ENCODE data around the gene GXYLT2. TPM values are rescaled to one million over a fixed set of nuclear protein-coding genes. Genes with fewer than 3 reads are reported as not detected.
A peak's percentile ranks its signal among the peaks of the same experiment; 100 is the strongest.

GXYLT2 gene, protein sequence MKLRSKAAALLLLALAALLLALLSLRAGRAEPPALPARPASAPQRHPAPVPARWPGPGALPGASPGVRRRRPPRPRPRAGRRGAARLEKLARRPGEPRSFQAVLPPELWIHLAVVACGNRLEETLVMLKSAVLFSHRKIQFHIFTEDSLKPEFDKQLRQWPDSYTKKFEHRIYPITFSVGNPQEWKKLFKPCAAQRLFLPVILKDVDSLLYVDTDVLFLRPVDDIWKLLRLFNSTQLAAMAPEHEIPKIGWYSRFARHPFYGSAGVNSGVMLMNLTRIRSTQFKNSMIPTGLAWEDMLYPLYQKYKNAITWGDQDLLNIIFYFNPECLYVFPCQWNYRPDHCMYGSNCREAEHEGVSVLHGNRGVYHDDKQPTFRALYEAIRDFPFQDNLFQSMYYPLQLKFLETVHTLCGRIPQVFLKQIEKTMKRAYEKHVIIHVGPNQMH
- 0.08 TPM in 1 of 2 replicates, not detected in the other for total RNA-seq

DNA sequence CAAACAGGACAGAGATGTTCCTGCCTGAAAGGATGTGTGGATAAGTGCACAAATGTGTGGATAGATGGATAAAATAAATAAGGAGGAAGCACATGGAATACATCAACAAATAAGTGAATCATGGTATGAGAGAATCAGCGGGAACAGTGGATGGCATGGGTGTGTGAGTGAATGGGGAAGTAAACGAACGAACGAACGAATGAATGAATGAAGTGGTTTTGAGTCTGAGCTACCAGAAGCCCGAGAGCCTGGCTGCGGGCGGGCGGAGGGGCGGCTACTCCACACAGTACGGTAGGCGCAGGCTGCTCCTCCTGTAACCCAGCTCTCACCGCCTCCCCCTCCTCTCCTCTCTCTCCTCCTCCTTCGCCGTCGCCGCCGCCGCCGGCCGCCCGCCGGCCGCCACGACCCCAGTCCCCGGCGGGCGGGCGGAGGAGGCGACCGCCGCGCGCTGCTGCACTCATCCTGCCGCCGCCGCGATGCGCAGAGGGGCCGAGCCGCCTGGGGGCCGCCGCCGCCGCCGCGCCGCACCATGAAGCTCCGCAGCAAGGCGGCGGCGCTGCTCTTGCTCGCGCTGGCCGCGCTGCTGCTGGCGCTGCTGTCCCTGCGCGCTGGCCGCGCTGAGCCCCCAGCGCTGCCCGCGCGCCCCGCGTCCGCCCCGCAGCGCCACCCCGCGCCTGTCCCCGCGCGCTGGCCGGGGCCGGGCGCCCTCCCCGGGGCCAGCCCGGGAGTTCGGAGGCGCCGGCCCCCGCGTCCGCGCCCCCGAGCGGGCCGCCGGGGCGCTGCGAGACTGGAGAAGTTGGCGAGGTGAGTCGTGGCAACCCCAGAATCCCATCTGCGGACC is at the start of gene GXYLT2:
Gene GXYLT2 (plus strand): TSS at position 342 of the 841 bp plus-strand sequence. CDS start 188 bp downstream, at position 530.
- peaks cover 10% of the 10 kb centered on the region for H3K4me1 Mint-ChIP-seq (ENCODE audit: low read depth)

DNA sequence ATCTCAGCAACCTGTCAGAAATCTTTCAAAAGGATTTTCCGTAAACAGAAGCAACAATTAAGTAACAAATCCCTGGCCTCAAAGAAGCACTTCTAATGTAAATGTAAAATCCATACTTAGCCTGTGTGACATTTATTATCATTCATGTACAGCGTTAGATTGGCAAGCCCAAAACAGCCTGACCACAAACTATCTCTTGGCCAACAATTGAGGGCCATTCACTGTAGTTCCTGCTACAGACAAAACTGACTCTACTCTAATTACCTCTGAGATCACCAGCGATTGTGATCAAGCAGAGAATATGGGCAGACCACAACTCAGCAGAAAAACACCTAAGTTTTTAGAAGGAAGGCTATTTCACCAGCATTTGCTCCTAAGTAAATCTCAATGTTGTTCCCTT is 48.8 kb upstream of the GXYLT2 start:
- H3K27ac Mint-ChIP-seq, result no peak overlapping the region
- no peaks in the 10 kb centered on the region for H3K27me3 Mint-ChIP-seq (ENCODE audit: insufficient read depth)
- H3K36me3 Mint-ChIP-seq (ENCODE audit: low read depth), result peaks cover 45% of the 10 kb centered on the region

More for the DNA sequence above, at the start of gene GXYLT2:
- peak within 1 kb of the TSS; percentile 81 for H3K4me3 Mint-ChIP-seq
- peaks cover 62% of the 10 kb centered on the region for H3K27me3 Mint-ChIP-seq (ENCODE audit: insufficient read depth)
- peaks cover 5% of the 10 kb centered on the region for H3K9me3 Mint-ChIP-seq
- H3K27ac Mint-ChIP-seq, result no peak within 1 kb of the TSS
- peak; percentile 11 for DNase-seq (ENCODE audit: low spot score)
- H3K36me3 Mint-ChIP-seq (ENCODE audit: low read depth), result no peaks in the 10 kb centered on the region
- intact Hi-C loops (cut with micrococcal nuclease), result loop anchor here (2.0 kb wide), 1 partner anchor 39 kb away; the partner anchor contains the start of gene SHQ1

DNA sequence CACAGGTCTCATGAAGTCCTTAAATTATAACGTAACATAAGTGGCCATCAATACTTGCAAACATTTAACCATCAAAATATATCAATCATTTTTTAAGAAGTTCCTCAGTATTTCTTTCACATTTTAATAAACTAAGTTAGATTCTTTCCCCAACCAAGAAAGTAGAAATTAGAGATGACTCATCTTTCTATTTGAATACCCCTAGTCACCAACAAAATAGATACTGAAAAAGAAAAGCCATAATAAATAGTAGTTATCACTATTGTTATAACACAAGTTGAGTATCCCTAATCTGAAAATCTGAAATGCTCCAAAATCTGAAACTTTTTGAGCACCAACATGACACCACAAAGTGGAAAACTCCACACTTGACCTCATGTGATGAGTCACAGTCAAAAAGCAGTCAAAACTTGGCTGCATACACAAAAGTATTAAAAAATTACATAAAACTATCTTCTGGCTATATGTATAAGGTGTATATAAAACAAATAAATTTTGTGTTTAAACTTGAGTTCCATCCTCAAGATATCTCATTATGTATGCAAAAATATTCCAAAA is 43.3 kb upstream of the GXYLT2 start:
- H3K27ac Mint-ChIP-seq, result peak overlapping the region; percentile 66
- DNase-seq (ENCODE audit: low spot score), result no peak
- no peaks in the 10 kb centered on the region for H3K9me3 Mint-ChIP-seq
- no peak overlapping the region for H3K4me3 Mint-ChIP-seq
- peaks cover 34% of the 10 kb centered on the region for H3K36me3 Mint-ChIP-seq (ENCODE audit: low read depth)
- intact Hi-C loops (cut with micrococcal nuclease), result loop anchor here (1.0 to 10.0 kb wide), 2 partner anchors 866 to 1780 kb away; no protein-coding TSS in a partner anchor
- peaks cover 59% of the 10 kb centered on the region for H3K4me1 Mint-ChIP-seq (ENCODE audit: low read depth)
- peaks cover 3% of the 10 kb centered on the region for H3K27me3 Mint-ChIP-seq (ENCODE audit: insufficient read depth)

More for the DNA sequence above, 48.8 kb upstream of the GXYLT2 start:
- intact Hi-C loops (cut with micrococcal nuclease), result no loop called here
- Mint-ChIP-seq H3K4me3 (no peak overlapping the region), H3K9me3 (no peaks in the 10 kb centered on the region), H3K4me1 (ENCODE audit: low read depth) (peaks cover 10% of the 10 kb centered on the region)
- DNase-seq (ENCODE audit: low spot score), result no peak

DNA sequence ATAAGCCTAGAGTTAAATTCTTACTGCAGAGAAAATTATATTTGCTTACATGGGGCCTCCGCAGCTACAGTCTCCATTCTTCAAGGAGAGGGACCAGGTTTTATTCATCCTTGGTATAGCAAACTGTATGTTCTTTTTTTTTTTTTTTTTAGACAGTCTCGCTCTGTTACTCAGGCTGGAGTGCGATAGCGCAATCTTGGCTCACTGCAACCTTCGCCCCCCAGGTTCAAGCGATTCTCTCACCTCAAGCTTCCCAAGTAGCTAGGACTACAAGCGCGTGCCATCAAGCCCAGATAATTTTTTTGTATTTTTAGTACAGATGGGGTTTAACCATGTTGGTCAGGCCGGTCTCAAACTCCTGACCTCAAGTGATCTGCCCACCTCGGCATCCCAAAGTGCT is 41.7 kb upstream of the GXYLT2 start:
- H3K9me3 Mint-ChIP-seq, result no peaks in the 10 kb centered on the region
- peaks cover 4% of the 10 kb centered on the region for H3K27me3 Mint-ChIP-seq (ENCODE audit: insufficient read depth)
- no peak for DNase-seq (ENCODE audit: low spot score)
- H3K4me3 Mint-ChIP-seq, result peak overlapping the region; percentile 99
- H3K27ac Mint-ChIP-seq, result no peak overlapping the region
- intact Hi-C loops (cut with micrococcal nuclease), result loop anchor here (2.0 to 10.0 kb wide), 2 partner anchors 23 to 1781 kb away; no protein-coding TSS in a partner anchor
- H3K36me3 Mint-ChIP-seq (ENCODE audit: low read depth), result peaks cover 27% of the 10 kb centered on the region
- peaks cover 62% of the 10 kb centered on the region for H3K4me1 Mint-ChIP-seq (ENCODE audit: low read depth)

DNA sequence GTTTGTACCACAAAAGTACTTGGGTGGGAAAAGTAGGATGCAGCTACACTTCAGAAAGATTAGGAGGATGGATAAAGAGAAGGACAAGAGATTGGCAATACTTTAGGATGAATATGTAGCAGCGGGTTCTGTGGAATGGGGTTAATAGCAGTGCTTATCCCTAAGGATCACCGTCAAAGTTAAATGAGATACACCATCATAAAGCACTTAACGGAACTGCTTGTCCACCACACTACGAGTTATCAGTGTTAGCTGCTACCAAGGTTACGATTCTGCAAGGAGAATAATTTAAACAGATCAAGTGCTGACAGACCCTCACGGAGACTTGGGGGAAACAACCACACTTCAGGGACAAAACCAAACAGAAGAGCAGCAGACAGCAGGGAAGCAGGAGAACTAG is 40.6 kb upstream of the GXYLT2 start:
- Mint-ChIP-seq H3K4me3 (peak overlapping the region; percentile 99), H3K27ac (peak overlapping the region; percentile 88), H3K27me3 (ENCODE audit: insufficient read depth) (peaks cover 9% of the 10 kb centered on the region), H3K36me3 (ENCODE audit: low read depth) (peaks cover 18% of the 10 kb centered on the region), H3K4me1 (ENCODE audit: low read depth) (peaks cover 62% of the 10 kb centered on the region), H3K9me3 (no peaks in the 10 kb centered on the region)
- DNase-seq (ENCODE audit: low spot score), result no peak
- intact Hi-C loops (cut with micrococcal nuclease), result loop anchor here (2.0 to 10.0 kb wide), 2 partner anchors 24 to 1782 kb away; no protein-coding TSS in a partner anchor

DNA sequence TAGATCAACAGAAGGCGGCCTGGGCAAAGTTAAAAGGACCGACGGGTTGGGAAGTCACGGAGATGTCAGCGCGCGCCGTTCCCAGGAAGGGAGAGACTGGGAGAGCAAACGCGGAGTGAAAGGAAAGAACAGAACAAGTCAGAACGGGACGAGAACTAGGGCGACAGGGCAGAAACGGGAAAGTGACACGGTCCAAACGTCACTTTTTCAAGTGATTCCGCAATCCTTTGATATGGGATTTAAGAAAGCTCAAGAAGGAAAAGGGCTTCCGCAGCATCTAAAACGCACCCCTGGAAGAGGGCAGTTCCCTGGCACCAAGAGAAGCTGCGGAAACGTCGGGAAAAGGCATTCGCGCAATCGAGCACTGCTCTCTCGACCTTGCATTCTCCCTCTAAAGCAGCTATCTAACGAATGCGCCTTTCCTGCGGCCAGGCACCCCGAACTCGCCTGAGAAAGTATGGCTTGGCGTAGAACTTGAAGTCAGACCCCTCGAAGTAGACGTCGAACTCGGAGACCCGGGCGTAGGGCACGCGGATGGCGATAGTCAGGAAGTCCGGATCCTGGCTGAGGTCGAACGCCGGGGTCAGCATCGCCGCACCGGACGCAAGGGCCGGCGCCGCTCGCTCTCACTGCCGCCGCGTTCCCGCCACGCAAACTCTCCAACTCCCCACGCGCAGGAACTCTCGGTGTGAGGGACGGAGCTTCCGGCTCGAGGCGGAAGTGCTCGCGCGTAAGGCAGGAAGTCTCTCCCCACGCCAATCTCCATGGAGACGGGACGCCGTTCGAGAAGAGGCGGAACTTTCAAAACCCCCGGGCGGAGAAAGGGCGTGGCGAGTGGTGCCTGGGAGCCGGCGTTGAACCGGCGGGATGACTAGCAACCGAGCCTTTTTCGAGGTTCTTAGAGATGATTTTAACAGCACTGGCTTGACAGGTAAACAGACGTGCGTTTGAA is 39.8 kb upstream of the GXYLT2 start, which contains the start of gene SHQ1:
Gene SHQ1 (minus strand): TSS at position 695 of the 952 bp plus-strand sequence. CDS start 105 bp downstream, at position 590.
- peak; percentile 92 for DNase-seq (ENCODE audit: low spot score)
- intact Hi-C loops (cut with micrococcal nuclease), result loop anchor here (1.0 to 10.0 kb wide), 9 partner anchors 25 to 1783 kb away; partner anchors contain the start of genes GXYLT2 and PPP4R2
- Mint-ChIP-seq H3K4me1 (ENCODE audit: low read depth) (peaks cover 62% of the 10 kb centered on the region), H3K27me3 (ENCODE audit: insufficient read depth) (peaks cover 9% of the 10 kb centered on the region), H3K4me3 (peak within 1 kb of the TSS; percentile 99), H3K9me3 (no peaks in the 10 kb centered on the region), H3K27ac (peak within 1 kb of the TSS; percentile 88), H3K36me3 (ENCODE audit: low read depth) (peaks cover 18% of the 10 kb centered on the region)

DNA sequence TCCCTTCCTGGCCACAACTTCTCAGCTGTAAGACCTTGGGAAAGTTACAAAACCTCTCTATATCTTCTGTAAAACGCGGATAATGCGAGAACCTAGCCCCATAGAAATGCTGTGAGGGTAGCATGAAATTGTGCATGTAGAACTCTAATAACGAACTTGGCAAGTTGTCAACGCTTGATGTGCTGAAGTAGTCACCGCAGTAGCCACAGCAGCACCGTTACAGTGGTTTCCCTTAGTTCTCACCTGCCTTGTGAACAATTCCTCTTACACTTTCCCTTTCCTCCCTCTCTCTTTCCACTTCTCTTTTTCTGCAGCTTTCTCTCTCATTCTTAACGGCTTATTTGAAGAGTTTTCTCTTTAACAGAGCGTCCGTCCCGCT is 39.2 kb upstream of the GXYLT2 start:
- peaks cover 9% of the 10 kb centered on the region for H3K27me3 Mint-ChIP-seq (ENCODE audit: insufficient read depth)
- H3K9me3 Mint-ChIP-seq, result no peaks in the 10 kb centered on the region
- H3K27ac Mint-ChIP-seq, result peak overlapping the region; percentile 88
- H3K4me3 Mint-ChIP-seq, result peak overlapping the region; percentile 99
- H3K36me3 Mint-ChIP-seq (ENCODE audit: low read depth), result peaks cover 11% of the 10 kb centered on the region
- intact Hi-C loops (cut with micrococcal nuclease), result loop anchor here (1.0 to 10.0 kb wide), 8 partner anchors 40 to 1784 kb away; partner anchors contain the start of genes GXYLT2 and PPP4R2
- peak; percentile 22 for DNase-seq (ENCODE audit: low spot score)
- peaks cover 56% of the 10 kb centered on the region for H3K4me1 Mint-ChIP-seq (ENCODE audit: low read depth)

DNA sequence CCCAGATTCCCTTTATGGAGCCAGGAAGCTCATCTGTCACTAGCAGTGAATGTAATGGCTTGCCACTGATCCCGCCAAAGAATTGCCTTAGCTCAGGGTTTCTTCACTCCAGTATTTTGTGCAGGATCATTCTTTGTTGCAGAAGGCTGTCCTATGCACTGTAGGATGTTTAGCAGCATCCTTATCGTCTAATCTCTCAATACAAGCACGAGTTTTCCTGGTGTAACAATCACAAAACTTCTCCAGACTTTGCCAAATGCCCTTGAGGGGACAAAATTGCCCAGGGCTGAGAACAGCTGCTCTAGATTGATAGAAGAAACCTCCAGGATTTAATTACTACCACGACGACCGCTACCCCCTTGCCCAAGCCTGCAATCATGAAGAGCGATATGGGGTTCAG is 32.8 kb upstream of the GXYLT2 start:
- intact Hi-C loops (cut with micrococcal nuclease), result no loop called here
- Mint-ChIP-seq H3K36me3 (ENCODE audit: low read depth) (no peaks in the 10 kb centered on the region), H3K27ac (no peak overlapping the region), H3K9me3 (no peaks in the 10 kb centered on the region), H3K27me3 (ENCODE audit: insufficient read depth) (peaks cover 6% of the 10 kb centered on the region), H3K4me3 (no peak overlapping the region), H3K4me1 (ENCODE audit: low read depth) (no peaks in the 10 kb centered on the region)
- no peak for DNase-seq (ENCODE audit: low spot score)

DNA sequence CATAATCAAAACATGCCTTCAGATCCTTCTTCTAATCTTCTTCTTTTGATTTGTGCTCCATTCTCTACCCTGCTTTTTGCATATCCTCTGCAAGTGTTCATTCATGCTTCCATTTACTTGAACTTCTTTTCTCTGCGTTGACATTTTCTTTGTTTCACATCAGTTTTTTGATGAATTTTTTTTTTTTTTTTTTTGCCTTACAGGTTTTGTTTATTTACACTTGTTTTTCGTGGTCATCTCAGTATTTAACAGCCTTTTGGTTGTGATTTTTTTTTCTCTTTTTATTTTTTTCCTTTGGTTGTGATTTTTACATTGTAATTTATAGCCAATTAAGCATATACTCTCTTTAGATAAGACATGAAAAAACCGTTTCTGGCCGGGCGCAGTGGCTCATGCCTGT is 27.8 kb upstream of the GXYLT2 start:
- Mint-ChIP-seq H3K27me3 (ENCODE audit: insufficient read depth) (no peaks in the 10 kb centered on the region), H3K27ac (no peak overlapping the region), H3K9me3 (no peaks in the 10 kb centered on the region), H3K36me3 (ENCODE audit: low read depth) (no peaks in the 10 kb centered on the region), H3K4me3 (no peak overlapping the region), H3K4me1 (ENCODE audit: low read depth) (no peaks in the 10 kb centered on the region)
- intact Hi-C loops (cut with micrococcal nuclease), result no loop called here
- DNase-seq (ENCODE audit: low spot score), result no peak

DNA sequence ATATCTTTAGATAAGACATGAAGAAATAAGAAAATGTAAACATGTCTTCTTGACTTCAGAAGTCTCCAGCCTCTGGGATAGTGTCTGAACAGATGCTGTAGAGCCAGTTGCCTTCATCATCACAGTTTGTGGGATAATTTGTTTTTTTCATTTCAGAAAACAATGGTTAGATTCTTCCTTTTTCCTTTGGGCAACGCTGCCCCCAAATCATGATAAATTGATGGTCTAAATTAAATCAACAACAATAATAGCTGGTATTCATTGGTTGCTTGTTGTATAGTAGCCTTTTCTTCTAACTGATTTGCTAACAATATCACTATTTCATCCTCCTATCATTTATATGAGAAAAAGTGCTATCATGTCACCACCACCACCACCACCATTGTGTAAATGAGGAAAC is 27.0 kb upstream of the GXYLT2 start:
- no peaks in the 10 kb centered on the region for H3K4me1 Mint-ChIP-seq (ENCODE audit: low read depth)
- H3K9me3 Mint-ChIP-seq, result no peaks in the 10 kb centered on the region
- H3K27me3 Mint-ChIP-seq (ENCODE audit: insufficient read depth), result no peaks in the 10 kb centered on the region
- intact Hi-C loops (cut with micrococcal nuclease), result no loop called here
- no peak overlapping the region for H3K4me3 Mint-ChIP-seq
- H3K27ac Mint-ChIP-seq, result no peak overlapping the region
- no peak for DNase-seq (ENCODE audit: low spot score)
- H3K36me3 Mint-ChIP-seq (ENCODE audit: low read depth), result no peaks in the 10 kb centered on the region

DNA sequence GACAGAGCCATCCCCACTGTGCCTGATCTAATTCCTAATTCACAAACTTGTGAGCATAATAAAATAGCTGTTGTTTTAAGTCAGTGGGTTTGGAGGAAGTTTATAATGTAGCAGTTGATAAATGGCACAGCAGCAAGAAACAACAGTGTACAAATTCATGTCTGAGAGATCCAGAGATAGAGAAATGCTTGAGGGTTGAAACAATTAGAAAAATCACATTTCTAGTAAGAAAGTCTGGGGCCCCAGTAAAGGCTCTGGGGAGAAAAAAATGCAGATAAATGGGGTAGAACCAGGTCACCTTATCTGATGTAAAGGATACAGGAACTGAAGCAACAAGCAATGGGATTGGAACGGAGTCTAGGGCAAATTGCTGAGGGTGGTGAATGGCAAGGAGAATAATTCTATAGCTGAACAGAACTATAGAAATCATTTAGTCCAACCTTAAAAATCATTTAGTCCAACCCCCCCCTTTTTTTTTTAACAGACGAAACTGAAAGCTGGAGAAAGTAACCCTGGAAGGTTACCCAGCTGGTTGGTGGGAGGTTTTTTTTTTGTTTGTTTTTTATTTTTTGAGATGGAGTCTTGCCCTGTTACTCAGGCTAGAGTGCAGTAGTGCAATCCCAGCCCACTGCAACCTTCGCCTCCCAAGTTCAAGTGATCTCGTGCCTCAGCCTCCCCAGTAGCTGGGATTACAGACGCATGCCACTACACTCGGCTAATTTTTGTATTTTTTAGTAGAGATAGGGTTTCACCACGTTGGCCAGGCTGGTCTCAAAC is 25.3 kb upstream of the GXYLT2 start:
- no peak overlapping the region for H3K4me3 Mint-ChIP-seq
- H3K27ac Mint-ChIP-seq, result no peak overlapping the region
- intact Hi-C loops (cut with micrococcal nuclease), result no loop called here
- DNase-seq (ENCODE audit: low spot score), result no peak
- no peaks in the 10 kb centered on the region for H3K36me3 Mint-ChIP-seq (ENCODE audit: low read depth)
- H3K27me3 Mint-ChIP-seq (ENCODE audit: insufficient read depth), result peaks cover 3% of the 10 kb centered on the region
- H3K4me1 Mint-ChIP-seq (ENCODE audit: low read depth), result no peaks in the 10 kb centered on the region
- H3K9me3 Mint-ChIP-seq, result no peaks in the 10 kb centered on the region

Measured in activated T-helper 1 cell treated with anti-CD3 and anti-CD28 coated beads, Interleukin-12 subunit alpha, Interleukin-12 subunit beta, Interleukin-2, Interleukin-4 antibody, amounts not matched to agents 30 ng/mL and 10 ng/mL and 1 ng/mL, durations not matched to agents 14 hours and 24 hours and 36 hours (primary cell).